HG03342 (cell line): ENCODE data around the gene TNFRSF21.

Experiments used
- ATAC-seq: cut with Tn5 transposase; IDR thresholded peaks from one replicate; pipeline ENCODE4 v1.9.1; 2021; ENCODE audit warnings: mild to moderate bottlenecking, moderate library complexity; ENCODE audit not compliant: unreplicated experiment

Gene TNFRSF21

DNA sequence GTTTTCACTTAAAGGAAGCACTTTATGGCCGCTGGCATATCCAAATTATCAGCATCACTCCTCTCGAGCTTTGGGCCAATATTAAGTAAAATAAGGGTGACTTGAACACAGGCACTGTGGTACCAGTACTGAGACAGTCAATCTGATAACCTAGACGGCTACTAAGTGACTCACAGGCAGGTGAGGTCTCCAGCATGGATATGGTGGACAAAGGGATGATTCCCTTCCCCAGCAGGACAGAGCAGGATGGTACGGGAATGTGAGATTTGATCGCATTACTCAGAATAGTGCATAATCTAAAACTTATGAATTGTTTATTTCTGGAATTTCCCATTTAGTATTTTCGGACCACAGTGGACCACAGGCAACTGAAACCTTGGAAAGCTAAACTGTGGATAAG lies 55.7 kb downstream of the TNFRSF21 start:
- ATAC-seq: no peak

DNA sequence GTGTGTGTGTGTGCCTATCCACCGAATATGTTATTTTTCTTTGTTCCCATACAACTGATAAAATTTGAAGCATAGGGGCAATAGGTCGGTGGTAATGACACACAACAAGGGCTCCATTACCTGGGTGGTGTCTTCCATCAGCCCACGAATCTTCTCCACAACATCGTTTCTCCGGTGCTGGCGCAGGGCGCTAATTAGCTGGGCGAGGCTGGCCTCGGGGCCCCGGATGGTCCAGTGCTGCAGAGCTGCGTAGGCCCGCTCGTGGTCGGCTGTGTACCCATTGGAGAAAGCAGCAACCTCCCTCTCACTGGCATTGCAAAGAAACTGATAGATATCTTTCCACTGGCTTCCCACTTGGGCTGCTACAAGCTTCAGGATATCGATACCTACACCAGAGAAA lies 56.6 kb downstream of the TNFRSF21 start:
- ATAC-seq: no peak

DNA sequence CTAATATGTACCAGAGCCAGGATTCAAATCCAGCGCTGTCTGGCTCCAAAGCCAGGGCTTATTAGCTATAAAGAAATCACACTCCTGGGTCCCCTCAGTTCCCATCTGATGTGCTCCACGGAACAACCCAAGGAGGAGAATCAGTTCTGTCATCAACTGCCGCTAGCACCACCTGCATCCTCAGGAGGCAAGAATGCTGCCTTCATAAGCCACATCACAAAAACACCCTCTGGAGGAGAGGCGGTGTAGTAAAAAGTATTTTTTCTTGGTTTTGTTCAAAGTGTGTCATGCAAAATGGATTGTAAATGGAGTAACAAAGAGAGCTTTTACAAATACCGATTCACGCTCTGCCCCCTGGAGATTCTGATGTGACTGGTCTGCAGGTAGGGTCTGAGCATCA lies 57.1 kb downstream of the TNFRSF21 start:
- ATAC-seq: no peak

DNA sequence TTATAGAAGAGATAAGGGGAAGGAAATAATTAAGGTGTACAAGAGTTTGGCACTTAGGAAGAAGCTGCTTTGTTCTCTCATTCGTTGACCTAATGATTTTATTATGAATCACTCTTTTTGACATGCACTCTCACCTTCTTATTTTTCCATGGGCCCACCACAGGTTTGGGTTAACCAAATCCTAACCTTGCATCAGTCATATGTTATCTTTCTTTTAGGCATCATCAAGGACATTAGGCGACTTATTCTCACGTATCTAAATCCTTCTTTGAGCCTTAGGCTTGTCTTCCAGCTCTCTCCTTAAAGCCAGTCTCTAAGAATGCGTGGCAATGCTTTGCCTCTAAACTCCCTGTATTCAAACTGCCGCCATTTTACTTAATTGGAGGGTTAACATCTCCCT lies 58.3 kb downstream of the TNFRSF21 start:
- no peak for ATAC-seq

DNA sequence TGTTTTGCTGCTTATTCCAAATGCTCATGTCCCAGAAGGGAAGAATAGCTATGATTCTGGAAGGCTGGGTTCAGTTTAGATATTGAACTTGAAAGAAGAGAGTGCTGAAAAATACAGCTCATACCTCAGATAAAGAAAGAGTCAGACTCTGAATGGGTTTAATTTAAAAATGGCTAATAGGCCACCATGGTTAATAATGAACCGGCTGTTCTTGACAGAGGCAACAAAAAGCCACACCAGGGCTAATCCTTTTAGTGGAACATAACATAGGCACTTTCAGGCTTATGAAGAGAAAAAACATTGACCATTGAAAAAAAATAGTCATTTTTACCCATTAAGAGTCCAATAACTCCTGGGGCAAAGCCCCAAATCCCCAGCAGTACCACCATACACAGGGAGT lies 59.4 kb downstream of the TNFRSF21 start:
- no peak for ATAC-seq

DNA sequence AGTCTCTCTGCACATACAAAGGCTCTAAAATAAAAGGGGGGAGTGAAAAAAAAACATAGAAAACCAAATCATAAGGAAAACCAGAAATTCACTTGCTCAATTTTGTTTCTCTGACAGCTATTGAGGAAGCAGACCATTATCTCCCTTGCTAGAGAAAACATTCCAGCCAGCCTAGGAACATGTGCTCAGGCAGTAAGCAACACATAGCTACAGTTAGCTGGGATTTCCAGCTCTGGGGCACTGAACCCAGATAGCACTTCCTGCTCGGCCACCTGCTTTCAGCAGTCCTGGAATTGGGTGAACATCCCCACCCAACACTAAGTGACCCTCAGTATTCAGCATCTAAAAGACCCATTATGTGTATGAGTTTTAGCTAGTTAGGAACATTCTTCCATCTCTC lies 61.3 kb downstream of the TNFRSF21 start:
- ATAC-seq: no peak

DNA sequence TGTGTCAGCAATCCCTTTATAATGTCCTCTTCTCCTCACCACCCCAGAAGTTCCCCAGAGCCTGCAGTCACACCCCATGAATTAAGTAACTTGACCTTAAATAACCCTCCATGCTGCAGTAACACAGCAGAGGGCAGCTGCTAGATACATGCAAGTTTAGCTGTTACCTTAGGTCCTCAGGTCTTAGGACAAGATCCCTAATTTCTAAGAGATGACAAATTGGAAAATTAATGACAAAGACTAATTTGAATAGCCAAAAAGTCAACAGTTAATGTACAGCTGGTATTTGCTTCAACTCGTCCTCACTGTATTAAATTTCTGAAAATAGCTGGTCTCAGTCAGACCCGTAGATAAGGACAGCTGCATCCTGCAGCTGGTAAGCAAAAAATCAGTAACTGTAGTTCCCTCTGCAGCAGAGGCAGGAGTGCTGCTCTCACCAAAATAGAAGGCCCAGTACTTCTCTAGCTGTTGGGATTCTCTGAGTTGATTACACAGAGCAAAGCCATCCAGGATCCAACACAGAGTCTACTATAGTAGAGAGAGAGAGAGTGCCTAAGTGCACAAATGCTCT lies 62.4 kb downstream of the TNFRSF21 start:
- peak; percentile 42 for ATAC-seq

DNA sequence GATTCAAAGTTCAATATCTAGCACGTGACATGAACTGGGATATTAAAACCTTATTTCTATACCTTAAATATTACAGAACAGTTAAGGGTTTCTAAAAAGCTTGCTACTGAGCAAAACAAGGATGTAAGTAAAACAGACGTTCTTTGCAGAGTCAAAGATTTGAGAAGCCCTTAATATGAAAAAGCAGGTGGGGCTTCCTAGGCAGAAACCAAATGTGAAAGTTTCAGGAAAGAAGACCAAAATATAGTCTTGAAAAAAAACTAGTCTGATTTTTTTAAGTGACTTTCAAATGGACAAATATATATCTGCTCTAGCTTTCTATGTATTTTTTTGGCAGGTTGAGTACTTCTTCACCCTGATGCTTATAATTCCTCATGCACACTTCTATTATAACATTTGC lies 63.2 kb downstream of the TNFRSF21 start:
- no peak for ATAC-seq

DNA sequence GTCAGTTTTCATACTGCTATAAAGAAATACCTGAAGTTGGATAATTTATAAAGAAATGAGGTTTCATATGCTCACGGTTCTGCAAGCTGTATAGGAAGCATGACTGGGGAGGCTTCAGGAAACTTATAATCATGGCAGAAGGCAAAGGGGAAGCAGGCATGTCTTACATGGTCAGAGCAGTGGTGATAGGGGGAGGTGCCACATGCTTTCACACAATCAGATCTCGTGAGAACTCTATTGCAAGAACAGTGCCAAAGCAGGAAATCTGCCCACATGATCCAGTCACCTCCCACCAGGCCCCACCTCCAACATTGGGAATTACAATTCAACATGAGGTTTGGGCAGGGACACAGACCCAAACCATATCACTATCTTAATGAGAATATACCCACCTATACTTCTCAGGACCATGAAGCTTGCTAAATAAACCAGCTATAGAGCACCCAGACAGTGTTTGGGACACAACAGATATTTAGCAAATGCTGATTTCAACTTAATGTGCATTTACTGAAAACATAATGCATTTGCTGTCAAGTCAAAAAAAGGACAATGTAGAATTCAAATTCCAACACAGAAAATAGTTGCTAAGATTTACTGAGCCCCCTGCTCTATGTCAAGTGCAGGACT lies 63.8 kb downstream of the TNFRSF21 start:
- ATAC-seq: no peak

DNA sequence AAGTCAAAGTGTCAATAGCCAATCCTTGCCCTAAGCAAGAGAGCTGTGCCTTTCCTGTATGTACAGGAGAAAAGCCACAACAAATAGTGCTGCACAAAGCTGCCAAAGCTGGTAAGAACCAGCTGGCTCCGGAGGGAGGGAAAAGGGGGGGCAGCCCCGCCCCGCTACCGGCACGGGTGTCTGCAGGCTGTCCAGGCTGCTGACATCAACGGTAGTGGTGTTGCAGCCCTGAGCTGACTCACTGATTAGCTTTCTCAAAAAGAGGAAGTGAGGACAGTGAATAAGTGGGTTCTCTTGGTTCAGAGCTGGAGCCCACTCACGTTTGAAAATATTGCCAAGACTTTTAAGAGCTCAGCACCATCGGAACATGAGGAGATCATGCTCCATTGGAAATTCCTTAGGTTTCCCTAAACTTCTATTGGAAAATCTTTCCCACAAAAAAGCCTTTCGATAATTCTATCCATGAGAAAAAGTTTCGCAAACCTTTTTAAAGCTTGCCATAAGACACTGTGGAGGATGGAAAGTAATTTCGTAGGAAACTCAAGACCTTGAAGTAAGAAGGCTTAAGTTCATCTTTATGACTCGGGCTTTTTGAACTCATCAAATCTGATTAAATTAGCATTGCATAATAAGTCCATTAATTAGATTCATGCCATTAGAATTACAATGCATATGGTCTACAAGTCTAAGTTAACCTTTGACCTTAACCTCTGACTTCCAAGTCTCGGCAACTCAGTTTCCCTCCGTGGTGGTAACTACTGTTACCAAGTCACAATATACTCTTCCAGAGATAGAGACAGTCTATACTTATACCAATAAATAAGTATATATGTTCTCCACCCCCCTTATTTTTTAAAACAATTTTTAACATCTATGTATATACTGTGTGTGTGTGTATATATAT lies 67.0 kb downstream of the TNFRSF21 start:
- peak; percentile 96 for ATAC-seq

DNA sequence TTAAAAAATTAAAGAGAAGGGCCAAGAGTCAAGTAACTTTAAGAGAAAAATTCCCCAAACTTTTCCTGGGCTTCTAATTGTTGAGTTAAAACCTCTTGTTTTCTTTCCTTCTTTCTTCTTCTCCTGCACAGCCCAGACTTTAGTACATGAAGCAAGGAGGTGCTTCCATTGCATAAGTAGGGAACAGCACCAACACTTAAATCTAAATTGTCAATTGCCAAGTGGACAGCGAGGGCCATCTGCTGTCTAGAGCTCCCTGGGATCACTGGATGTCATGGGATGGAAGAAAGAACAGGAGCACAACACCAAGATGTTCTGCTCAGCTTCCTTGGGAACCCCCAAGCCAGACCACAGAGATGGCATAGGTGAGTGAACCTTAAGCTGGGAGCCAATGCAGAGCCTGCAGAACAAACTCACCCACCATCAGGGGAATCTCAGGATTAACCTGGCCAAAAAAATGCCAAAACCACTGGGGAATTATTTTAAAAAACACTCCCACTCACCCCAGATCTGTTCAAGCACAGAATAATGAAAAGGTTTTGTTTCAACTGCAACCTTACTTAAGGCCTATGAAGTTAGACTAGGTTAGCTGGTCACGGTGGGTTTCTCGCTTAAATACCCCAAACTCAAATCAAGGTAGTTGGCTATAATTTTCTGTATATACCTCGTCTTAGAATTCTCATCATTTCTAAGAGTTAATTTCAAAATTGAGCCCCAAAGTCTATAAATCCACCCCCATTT lies 67.8 kb downstream of the TNFRSF21 start:
- no peak for ATAC-seq

DNA sequence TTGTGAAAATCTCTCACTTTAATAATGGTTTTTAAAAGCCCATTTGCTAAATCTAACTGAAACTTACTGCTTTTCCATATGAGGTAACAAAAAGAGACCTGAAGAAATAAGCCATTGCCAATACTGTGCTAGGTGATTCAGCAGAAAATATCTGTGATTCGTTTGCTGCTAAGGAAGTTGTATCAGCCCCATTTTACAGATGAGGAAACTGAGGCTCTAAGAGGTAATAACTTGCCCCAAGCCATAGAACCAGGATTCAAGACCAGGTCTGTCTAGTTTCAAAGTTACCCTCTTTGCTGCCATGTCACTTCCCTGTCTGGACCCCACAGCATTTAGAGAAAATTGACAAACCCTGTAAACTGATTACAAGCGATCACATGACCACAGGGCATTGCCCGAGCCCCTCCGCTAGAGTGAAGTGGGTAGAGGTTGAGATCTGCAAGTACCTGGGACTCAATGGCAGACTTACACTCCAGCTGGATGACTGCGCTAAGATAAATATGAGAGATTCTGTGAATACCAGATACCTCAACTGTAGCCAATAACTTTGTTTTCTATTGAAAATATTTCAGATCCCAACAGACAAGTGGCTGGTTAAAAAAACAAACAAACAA lies 69.3 kb downstream of the TNFRSF21 start:
- ATAC-seq: no peak

DNA sequence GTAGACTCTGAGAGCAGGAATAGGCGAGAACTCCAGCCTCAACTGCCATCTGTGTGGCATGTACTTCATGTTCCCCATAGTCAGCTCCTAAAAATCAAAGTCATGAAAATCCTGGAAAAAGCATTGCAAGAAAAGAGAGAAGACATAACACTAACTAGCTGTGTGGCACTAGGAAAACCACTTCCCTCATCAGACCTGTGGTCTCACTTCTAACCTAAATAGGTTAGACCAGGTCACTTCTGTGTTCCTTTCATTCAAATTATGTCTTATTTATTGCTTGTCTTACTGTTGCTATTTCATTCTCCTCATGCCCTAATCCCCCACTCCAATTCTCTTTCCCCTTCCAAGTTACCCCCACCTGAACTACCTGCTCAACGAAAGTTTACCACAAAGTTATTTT lies 70.2 kb downstream of the TNFRSF21 start:
- no peak for ATAC-seq

DNA sequence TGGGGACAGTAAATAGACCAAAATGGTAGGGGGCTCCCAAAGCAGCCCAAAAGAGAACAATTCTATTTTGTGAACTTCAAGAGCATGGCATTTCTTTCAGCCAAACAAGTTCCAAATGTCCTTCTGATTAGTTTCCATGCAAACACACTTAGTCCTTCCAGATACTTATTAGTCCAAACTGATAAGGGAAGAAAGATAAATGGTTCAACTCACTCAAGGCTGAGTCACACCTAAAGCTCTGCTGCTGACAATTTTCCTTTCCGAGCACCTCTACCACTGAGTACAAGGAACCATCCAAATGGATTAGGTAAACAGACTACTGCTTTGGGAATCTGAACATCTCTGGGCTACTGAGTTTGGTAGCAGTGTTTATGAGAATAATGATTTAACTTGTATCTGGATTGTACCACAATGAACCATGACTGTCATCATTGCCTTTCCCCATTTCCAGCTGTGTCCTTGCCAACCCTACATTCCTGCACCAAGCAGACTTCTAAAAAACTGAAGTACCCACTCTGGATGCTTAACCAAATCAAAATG lies 71.2 kb downstream of the TNFRSF21 start:
- ATAC-seq: no peak

DNA sequence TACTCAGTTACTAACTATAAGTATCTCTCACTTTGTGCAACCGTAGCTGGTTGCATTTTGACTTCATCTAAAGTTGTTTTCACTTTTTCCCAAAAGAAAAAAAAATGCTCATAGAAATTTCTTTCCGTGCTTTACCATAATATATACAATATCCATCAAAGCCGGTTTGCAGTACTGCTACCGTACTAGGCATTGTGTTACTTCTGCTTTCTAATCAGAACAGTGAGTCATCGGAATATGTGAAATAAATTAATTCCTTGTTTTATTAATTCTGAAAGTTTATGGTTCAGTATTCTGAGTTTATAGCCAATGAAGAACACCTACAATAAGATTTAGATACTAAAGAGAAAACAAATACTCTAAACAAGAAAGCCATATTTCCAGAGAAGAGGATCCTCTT lies 72.5 kb downstream of the TNFRSF21 start:
- no peak for ATAC-seq

DNA sequence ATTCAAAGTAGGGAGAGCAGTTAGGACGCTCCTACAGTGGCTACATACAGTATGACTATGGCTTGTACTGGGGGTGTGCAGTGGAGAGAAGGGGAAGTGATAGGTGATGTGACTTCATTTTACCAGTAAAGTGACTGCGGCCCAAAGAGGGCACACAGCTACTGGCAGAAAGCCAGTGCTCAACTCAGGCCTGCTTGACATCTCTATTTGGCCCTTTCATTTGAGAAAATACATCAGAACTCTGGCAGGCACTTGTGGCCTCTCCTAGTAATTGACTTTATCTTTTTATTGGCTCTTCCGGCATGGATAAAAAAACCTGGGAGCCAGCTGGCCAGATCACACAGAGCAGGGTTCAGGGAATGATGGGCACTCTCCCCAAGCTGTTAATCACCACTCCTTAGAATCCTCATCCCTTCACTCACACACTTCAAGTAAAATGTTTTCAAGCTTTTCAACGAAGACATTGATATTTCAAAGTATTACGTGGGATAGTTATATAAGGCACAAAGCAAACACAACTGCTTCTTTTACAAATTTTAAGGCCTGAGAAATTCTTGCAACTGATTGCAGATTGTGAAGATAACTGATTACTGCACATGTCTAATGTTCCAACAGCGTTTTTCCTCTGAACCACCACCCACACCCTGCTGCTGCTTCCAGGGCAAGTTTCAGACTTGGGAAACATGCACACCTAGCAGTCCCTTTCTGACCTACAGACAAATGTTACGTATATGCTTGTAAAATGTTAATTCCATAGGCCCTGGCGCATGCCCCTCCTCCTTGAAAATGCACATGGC lies 73.5 kb downstream of the TNFRSF21 start:
- ATAC-seq: no peak

DNA sequence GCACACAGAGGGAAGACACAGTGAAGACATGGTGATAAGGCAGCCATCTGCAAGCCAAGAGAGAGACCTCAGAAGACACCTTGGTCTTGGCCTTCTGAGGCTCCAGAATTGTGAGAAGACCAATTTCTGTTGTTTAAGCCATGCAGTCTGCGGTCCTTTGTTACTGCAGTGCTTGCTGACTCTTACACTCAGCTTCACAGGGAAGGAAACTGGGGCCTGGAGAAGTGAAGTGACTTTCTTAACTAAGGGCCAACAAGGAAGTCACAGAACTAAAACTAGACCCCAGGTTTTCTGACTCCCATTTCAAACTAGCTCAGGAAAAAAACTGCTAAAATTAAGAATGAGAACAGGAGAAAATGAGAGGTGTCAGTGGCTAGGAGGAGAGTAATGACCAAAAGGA lies 74.3 kb downstream of the TNFRSF21 start:
- no peak for ATAC-seq

DNA sequence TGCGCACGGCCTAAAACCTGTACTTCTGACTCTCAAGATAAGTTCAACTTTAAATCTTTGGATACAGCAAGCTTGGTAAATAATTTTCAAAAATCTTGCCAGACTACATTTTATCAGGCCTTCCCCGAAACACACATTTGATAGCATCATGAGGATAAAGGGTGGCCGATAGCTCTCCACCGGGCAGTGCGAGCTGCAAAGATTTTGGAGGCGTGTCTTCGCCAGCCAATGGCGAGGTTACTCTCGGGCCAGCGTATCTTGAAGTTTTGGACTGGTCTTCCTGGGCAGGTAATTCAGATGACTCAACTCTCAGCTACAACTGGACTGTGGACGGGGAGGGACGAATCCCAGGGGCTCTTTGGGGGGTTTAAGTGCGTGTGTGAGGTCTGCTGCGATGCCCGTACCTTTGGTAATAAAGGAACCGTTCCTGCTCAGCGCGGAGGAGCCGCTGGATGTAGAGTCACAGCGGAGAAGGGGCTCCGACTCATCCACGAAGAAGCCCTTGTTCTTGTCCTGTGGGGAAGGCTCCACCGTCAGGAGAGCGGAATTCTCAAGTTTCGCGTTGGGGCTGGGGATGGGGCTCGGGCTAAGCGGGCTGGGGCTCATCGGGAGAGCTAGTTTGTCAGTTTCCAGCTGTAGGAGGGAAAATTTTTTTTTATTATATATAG lies 75.3 kb downstream of the TNFRSF21 start:
- ATAC-seq: no peak

DNA sequence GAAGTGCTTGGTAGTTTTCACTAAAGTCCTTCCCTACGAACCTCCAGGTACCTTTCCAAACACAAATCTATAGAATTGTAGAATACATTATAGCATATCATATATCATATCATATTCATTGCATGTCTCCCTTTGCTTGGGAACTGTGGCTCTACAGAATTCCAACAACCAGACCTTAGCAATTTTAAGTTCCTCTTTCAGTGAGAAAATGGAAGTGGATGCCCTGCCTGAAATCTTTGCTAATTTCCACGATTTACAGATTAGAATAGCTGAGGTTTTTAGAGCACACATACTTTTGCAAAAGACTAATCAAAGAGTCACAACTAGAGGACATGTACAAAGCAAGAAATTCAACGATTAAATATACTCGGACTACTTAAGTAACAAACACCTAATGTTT lies 78.6 kb downstream of the TNFRSF21 start:
- no peak for ATAC-seq
